HepG2 (cell line): ENCODE measurements around the gene CXADR. TPM values are rescaled to one million over a fixed set of nuclear protein-coding genes. Genes with fewer than 3 reads are reported as not detected.

Experiments used
- ATAD3A ChIP-seq: sonication (generic); formaldehyde crosslinking; IDR thresholded peaks from 2 replicates; pipeline ENCODE4 v1.4.0; 2020; ENCODE audit warnings: missing genetic modification reagents
- BHLHE40 ChIP-seq: IDR thresholded peaks from 2 replicates; pipeline ENCODE4 v1.6.1; 2011; ENCODE audit warnings: low read length, improper control_type of control experiment
- CHD2 ChIP-seq: IDR thresholded peaks from 2 replicates; pipeline ENCODE4 v1.6.1; 2011; ENCODE audit warnings: low read depth, low read length, improper control_type of control experiment
- HNRNPLL ChIP-seq: fragments of 200-400 bp; formaldehyde crosslinking; IDR thresholded peaks from 2 replicates; pipeline ENCODE4 v1.6.1; 2017; ENCODE audit warnings: mild to moderate bottlenecking, low read depth, low read length; ENCODE audit not compliant: poor library complexity, severe bottlenecking
- MYNN ChIP-seq: sonication (generic); formaldehyde crosslinking; IDR thresholded peaks from 2 replicates; pipeline ENCODE4 v1.4.0; 2020; ENCODE audit warnings: mild to moderate bottlenecking, low read depth, missing genetic modification reagents
- NFKBIZ ChIP-seq: IDR thresholded peaks from 2 replicates; pipeline ENCODE4 v1.6.1; 2018; ENCODE audit warnings: missing genetic modification reagents, missing compliant biosample characterization
- RBM39 ChIP-seq: fragments of 200-400 bp; formaldehyde crosslinking; IDR thresholded peaks from one replicate; pipeline ENCODE4 v1.6.1; 2018; ENCODE audit warnings: antibody characterized with exemption, mild to moderate bottlenecking, low read depth, low read length; ENCODE audit not compliant: poor library complexity, severe bottlenecking
- RERE ChIP-seq: IDR thresholded peaks from 2 replicates; pipeline ENCODE4 v1.6.1; 2016; ENCODE audit warnings: low read depth, missing genetic modification reagents, missing compliant biosample characterization
- RXRA ChIP-seq: sonication (generic); formaldehyde crosslinking; IDR thresholded peaks from 2 replicates; pipeline ENCODE4 v1.5.1; 2020; ENCODE audit warnings: missing genetic modification reagents
- SOX13 ChIP-seq, 3 experiments: fragments of 450-650 bp in 1 of 3; sonication (generic) in 1 of 3; formaldehyde crosslinking in 1 of 3; IDR thresholded peaks in 2 of 3; conservative IDR thresholded peaks in 1 of 3; 2 replicates each; pipeline versions ENCODE4 v1.5.0 to v1.6.1; 2016 to 2020; ENCODE audit warnings: antibody characterized with exemption in 1 of 3, mild to moderate bottlenecking in 1 of 3, missing compliant biosample characterization in 1 of 3, missing genetic modification reagents in 1 of 3, moderate library complexity in 1 of 3
- TBX2 ChIP-seq: sonication (generic); formaldehyde crosslinking; IDR thresholded peaks from 2 replicates; pipeline ENCODE4 v1.5.0; 2020; ENCODE audit warnings: missing genetic modification reagents, mild to moderate bottlenecking, borderline replicate concordance
- ZBTB7B ChIP-seq: sonication (generic); formaldehyde crosslinking; IDR thresholded peaks from 2 replicates; pipeline ENCODE4 v1.4.0; 2020; ENCODE audit warnings: missing genetic modification reagents
- ZFP82 ChIP-seq: sonication (generic); formaldehyde crosslinking; IDR thresholded peaks from 2 replicates; pipeline ENCODE4 v1.5.1; 2020; ENCODE audit warnings: mild to moderate bottlenecking, missing genetic modification reagents, borderline replicate concordance
- ZNF280D ChIP-seq: sonication (generic); formaldehyde crosslinking; IDR thresholded peaks from 2 replicates; pipeline ENCODE4 v1.5.1; 2020; ENCODE audit warnings: mild to moderate bottlenecking, missing genetic modification reagents
- ZNF333 ChIP-seq: sonication (generic); formaldehyde crosslinking; IDR thresholded peaks from 2 replicates; pipeline ENCODE4 v1.4.0; 2020; ENCODE audit warnings: mild to moderate bottlenecking, missing genetic modification reagents, borderline replicate concordance
- ZNF367 ChIP-seq: sonication (generic); formaldehyde crosslinking; IDR thresholded peaks from 2 replicates; pipeline ENCODE4 v1.4.0; 2020; ENCODE audit warnings: missing genetic modification reagents, borderline replicate concordance
- ZNF564 ChIP-seq: sonication (generic); formaldehyde crosslinking; IDR thresholded peaks from 2 replicates; pipeline ENCODE4 v1.8.1; 2023; ENCODE audit warnings: mild to moderate bottlenecking, missing genetic modification reagents
- polyA plus RNA-seq, 8 experiments: library from polyadenylated mRNA; depleted of rRNA in 3 of 8; stranded (reverse) in 7 of 8; unstranded in 1 of 8; fragments of >200 nt; fragmentation: Illumina TruSeq in 4 of 8; extraction: Trizol in 4 of 8; gene quantifications; 2 replicates each; pipeline versions ENCODE4 v1.2.1 to v1.2.3, GENCODE V29; 2011 to 2016; ENCODE audit warnings: low read depth in 4 of 8, missing spikeins in 1 of 8, mixed read lengths in 1 of 8; ENCODE audit not compliant: insufficient read depth in 1 of 8
- total RNA-seq, 5 experiments: library from RNA; depleted of rRNA; stranded (reverse); fragments of >200 nt; fragmentation: Illumina TruSeq; extraction: Trizol; gene quantifications; 2 replicates each; pipeline ENCODE4 v1.2.3, GENCODE V29; 2016; ENCODE audit warnings: low read depth in 1 of 5

CXADR gene
- total and polyA plus RNA-seq, 2 of the 13 experiments (the other 11 are each of a cell fraction or from before 2014, with no cell fraction given): 86.8 to 110 TPM

GRCh38 chr21:17512253-17513213, at the start of gene CXADR (continued):
- TF ChIP-seq RXRA (CRISPR knock-in tag) (peak; percentile 62), TBX2 (CRISPR knock-in tag) (peak; percentile 84), MYNN (CRISPR knock-in tag) (no peak), ZFP82 (peak; percentile 72; the same call in 1 of the 2 replicates), ZNF367 (CRISPR knock-in tag) (no peak), NFKBIZ (CRISPR knock-in tag) (0 out of 2 replicates have a peak, but pooled peaks have one; percentile 10), CHD2 (peak; percentile 39; the same call in 1 of the 2 replicates), ATAD3A (CRISPR knock-in tag) (no peak), ZBTB7B (CRISPR knock-in tag) (peak; percentile 95), HNRNPLL (peak; percentile 95), ZNF333 (peak; percentile 67; the same call in 1 of the 2 replicates), RERE (peak; percentile 46; the same call in 1 of the 2 replicates), ZNF280D (CRISPR knock-in tag) (peak; percentile 68), ZNF564 (peak; percentile 49), BHLHE40 (peak; percentile 86), RBM39 (peak; percentile 63), SOX13 (IDR thresholded peaks at IDR 0.05) (0 out of 2 replicates have a peak, but pooled peaks have one; percentile 18), SOX13 (CRISPR knock-in tag; conservative IDR thresholded peaks at IDR 0.05 in 1 of 2, IDR thresholded peaks at IDR 0.05 in 1 of 2) (peak in 1 of 2 experiments; percentile 30; a peak in 1 of 4 replicates)
